Hepatocyte (in vitro differentiated cells): ENCODE measurements around the gene LCE2A.
"Not testable (repeated sequence)": the region's sequence is repeated elsewhere in the genome, so short reads cannot be mapped to it uniquely, and the experiment has no call there.

Source experiments
- EZH2 ChIP-seq: fragments of 200-600 bp; sonication (generic); IDR thresholded peaks from 2 replicates; pipeline ENCODE4 v1.6.1; 2016; ENCODE audit warnings: antibody characterized with exemption, mild to moderate bottlenecking, borderline replicate concordance
- EZH2phosphoT487 ChIP-seq: fragments of 200-600 bp; sonication (generic); IDR thresholded peaks from one replicate; pipeline ENCODE4 v1.6.1; 2018; ENCODE audit warnings: antibody characterized with exemption, mild to moderate bottlenecking, low read depth, moderate library complexity; ENCODE audit not compliant: unreplicated experiment, severe bottlenecking
- TF ChIP-seq, protein P1 (sequence below): fragments of 200-600 bp; sonication (generic); IDR thresholded peaks from 2 replicates; pipeline ENCODE4 v1.5.1; 2016; ENCODE audit warnings: antibody characterized with exemption, mild to moderate bottlenecking; ENCODE audit not compliant: poor library complexity

DNA sequence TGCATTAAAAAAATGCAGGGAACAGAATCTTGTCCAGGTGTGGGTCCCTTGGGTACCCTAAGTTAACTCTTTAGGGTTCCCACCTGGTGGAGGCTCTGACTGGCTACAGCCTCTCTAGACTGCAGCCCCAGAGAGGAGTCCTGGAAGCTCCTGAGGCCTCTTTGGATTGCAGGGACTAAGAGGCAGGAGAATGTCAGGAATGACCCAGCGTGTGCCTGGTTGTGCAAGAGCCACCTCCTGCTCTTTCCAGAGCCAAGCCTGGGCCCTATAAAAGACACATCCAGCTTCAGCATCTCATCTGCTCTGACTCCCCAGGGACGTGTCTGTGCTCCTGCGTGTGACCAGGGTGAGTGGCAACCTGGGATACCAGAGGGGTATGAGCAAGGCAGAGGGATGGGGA, 23.2 kb upstream of the LCE2A start, which contains the start of gene LCE2C:
- TF ChIP-seq, protein P1, sequence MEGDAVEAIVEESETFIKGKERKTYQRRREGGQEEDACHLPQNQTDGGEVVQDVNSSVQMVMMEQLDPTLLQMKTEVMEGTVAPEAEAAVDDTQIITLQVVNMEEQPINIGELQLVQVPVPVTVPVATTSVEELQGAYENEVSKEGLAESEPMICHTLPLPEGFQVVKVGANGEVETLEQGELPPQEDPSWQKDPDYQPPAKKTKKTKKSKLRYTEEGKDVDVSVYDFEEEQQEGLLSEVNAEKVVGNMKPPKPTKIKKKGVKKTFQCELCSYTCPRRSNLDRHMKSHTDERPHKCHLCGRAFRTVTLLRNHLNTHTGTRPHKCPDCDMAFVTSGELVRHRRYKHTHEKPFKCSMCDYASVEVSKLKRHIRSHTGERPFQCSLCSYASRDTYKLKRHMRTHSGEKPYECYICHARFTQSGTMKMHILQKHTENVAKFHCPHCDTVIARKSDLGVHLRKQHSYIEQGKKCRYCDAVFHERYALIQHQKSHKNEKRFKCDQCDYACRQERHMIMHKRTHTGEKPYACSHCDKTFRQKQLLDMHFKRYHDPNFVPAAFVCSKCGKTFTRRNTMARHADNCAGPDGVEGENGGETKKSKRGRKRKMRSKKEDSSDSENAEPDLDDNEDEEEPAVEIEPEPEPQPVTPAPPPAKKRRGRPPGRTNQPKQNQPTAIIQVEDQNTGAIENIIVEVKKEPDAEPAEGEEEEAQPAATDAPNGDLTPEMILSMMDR, result not testable (repeated sequence)
- not testable (repeated sequence) for TF ChIP-seq EZH2, EZH2phosphoT487
